Measurements from ENCODE around the gene TBC1D12.

Gene TBC1D12

GRCh38 chr10:94428766-94429707, 26.7 kb downstream of the TBC1D12 start:
- Histone ChIP-seq H3K36me3 (ENCODE audit: insufficient read depth, low read length) (no peaks in the 10 kb centered on the region), H3K4me2 (ENCODE audit: insufficient read depth, low read length) (no peak overlapping the region), H4K20me1 (ENCODE audit: insufficient read depth, low read length) (no peaks in the 10 kb centered on the region), H3K9ac (ENCODE audit: low read depth, low read length) (no peak overlapping the region), H3K4me1 (ENCODE audit: insufficient read depth, low read length) (no peaks in the 10 kb centered on the region), H3K27ac (ENCODE audit: low read length) (no peak overlapping the region), H3K9me3 (ENCODE audit: insufficient read depth, low read length, severe bottlenecking) (peaks cover 5% of the 10 kb centered on the region), H3K27me3 (ENCODE audit: insufficient read depth, low read length, poor library complexity) (no peaks in the 10 kb centered on the region), H3K79me2 (ENCODE audit: insufficient read depth, low read length) (no peaks in the 10 kb centered on the region), H3K4me3 (ENCODE audit: low read depth in 1 of 2, low read length in 2 of 2) (no peak overlapping the region), H2AFZ (ENCODE audit: low read depth, low read length) (no peak overlapping the region)
- no peak for DNase-seq
- ATAC-seq (ENCODE audit: insufficient read depth, low read depth), result no peak
- TF ChIP-seq, protein P1, sequence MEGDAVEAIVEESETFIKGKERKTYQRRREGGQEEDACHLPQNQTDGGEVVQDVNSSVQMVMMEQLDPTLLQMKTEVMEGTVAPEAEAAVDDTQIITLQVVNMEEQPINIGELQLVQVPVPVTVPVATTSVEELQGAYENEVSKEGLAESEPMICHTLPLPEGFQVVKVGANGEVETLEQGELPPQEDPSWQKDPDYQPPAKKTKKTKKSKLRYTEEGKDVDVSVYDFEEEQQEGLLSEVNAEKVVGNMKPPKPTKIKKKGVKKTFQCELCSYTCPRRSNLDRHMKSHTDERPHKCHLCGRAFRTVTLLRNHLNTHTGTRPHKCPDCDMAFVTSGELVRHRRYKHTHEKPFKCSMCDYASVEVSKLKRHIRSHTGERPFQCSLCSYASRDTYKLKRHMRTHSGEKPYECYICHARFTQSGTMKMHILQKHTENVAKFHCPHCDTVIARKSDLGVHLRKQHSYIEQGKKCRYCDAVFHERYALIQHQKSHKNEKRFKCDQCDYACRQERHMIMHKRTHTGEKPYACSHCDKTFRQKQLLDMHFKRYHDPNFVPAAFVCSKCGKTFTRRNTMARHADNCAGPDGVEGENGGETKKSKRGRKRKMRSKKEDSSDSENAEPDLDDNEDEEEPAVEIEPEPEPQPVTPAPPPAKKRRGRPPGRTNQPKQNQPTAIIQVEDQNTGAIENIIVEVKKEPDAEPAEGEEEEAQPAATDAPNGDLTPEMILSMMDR (IDR thresholded peaks at IDR 0.05; ENCODE audit: borderline replicate concordance, extremely low read depth, low read length, poor library complexity, severe bottlenecking), result no peak

GRCh38 chr10:94430701-94431100, 28.4 kb downstream of the TBC1D12 start:
- DNase-seq (no peak), ATAC-seq (ENCODE audit: insufficient read depth, low read depth) (no peak)
- peaks cover 5% of the 10 kb centered on the region for H3K9me3 ChIP-seq (ENCODE audit: insufficient read depth, low read length, severe bottlenecking)
- H3K27ac ChIP-seq (ENCODE audit: low read length), result no peak overlapping the region
- no peaks in the 10 kb centered on the region for H3K27me3 ChIP-seq (ENCODE audit: insufficient read depth, low read length, poor library complexity)
- H3K79me2 ChIP-seq (ENCODE audit: insufficient read depth, low read length), result no peaks in the 10 kb centered on the region
- H3K4me1 ChIP-seq (ENCODE audit: insufficient read depth, low read length), result no peaks in the 10 kb centered on the region
- TF ChIP-seq, protein P1 (IDR thresholded peaks at IDR 0.05; ENCODE audit: borderline replicate concordance, extremely low read depth, low read length, poor library complexity, severe bottlenecking), result no peak
- TF ChIP-seq EZH2 (IDR thresholded peaks at IDR 0.05; ENCODE audit: borderline replicate concordance, low read depth, low read length, severe bottlenecking), result no peak
- H2AFZ ChIP-seq (ENCODE audit: low read depth, low read length), result no peak overlapping the region
- no peak overlapping the region for H3K4me3 ChIP-seq (ENCODE audit: low read depth in 1 of 2, low read length in 2 of 2)
- H3K9ac ChIP-seq (ENCODE audit: low read depth, low read length), result no peak overlapping the region
- no peaks in the 10 kb centered on the region for H3K36me3 ChIP-seq (ENCODE audit: insufficient read depth, low read length)
- no peak overlapping the region for H3K4me2 ChIP-seq (ENCODE audit: insufficient read depth, low read length)
- no peaks in the 10 kb centered on the region for H4K20me1 ChIP-seq (ENCODE audit: insufficient read depth, low read length)

DNA sequence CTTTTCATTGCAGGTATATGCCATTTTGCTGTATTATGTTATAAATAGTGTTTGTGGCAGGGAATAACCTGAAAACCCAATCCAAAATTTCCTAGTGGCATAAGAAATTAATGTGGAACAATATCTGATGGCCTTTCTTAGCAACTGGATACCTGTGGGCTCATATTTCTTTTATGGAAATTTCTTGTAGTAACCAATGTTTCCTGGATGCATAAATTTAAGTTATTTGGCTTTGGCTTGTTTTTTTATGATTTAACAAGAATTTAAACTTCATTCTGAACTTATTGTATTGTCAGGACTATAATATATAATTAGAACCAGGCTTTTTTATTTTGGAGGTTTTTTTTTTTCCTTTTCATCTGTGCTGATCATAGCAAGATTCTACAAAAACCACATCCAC, 30.1 kb downstream of the TBC1D12 start:
- TF ChIP-seq, protein P1 (IDR thresholded peaks at IDR 0.05; ENCODE audit: borderline replicate concordance, extremely low read depth, low read length, poor library complexity, severe bottlenecking), result no peak
- no peak for TF ChIP-seq EZH2 (IDR thresholded peaks at IDR 0.05; ENCODE audit: borderline replicate concordance, low read depth, low read length, severe bottlenecking)
- ATAC-seq (ENCODE audit: insufficient read depth, low read depth) (no peak), DNase-seq (no peak)
- H3K4me3 ChIP-seq (ENCODE audit: low read depth in 1 of 2, low read length in 2 of 2), result no peak overlapping the region
- no peaks in the 10 kb centered on the region for H3K9me3 ChIP-seq (ENCODE audit: insufficient read depth, low read length, severe bottlenecking)
- H3K27me3 ChIP-seq (ENCODE audit: insufficient read depth, low read length, poor library complexity), result no peaks in the 10 kb centered on the region
- H3K79me2 ChIP-seq (ENCODE audit: insufficient read depth, low read length), result no peaks in the 10 kb centered on the region
- no peak overlapping the region for H2AFZ ChIP-seq (ENCODE audit: low read depth, low read length)
- no peaks in the 10 kb centered on the region for H3K36me3 ChIP-seq (ENCODE audit: insufficient read depth, low read length)
- H3K9ac ChIP-seq (ENCODE audit: low read depth, low read length), result no peak overlapping the region
- no peak overlapping the region for H3K4me2 ChIP-seq (ENCODE audit: insufficient read depth, low read length)
- H4K20me1 ChIP-seq (ENCODE audit: insufficient read depth, low read length), result no peaks in the 10 kb centered on the region
- no peaks in the 10 kb centered on the region for H3K4me1 ChIP-seq (ENCODE audit: insufficient read depth, low read length)
- no peak overlapping the region for H3K27ac ChIP-seq (ENCODE audit: low read length)

Measured in DND-41 (cell line).